ENCODE results near the gene RTN4R. TPM values are rescaled to one million over a fixed set of nuclear protein-coding genes. Genes with fewer than 3 reads are reported as not detected.

RTN4R gene
- total RNA-seq, 1 experiment from 2014 or later, result 25.0 TPM

- Mint-ChIP-seq H3K27ac (no peak overlapping the region), H3K36me3 (peaks cover 6% of the 10 kb centered on the region; the same call in 1 of the 2 replicates), H3K27me3 (ENCODE audit: low read depth) (peaks cover 3% of the 10 kb centered on the region; the same call in 1 of the 2 replicates), H3K4me1 (no peaks in the 10 kb centered on the region), H3K4me3 (no peak overlapping the region), H3K9me3 (peaks cover 20% of the 10 kb centered on the region)
- CTCF ChIA-PET, result interaction anchor here (2.3 kb wide), 1 partner anchor 17 kb away, joined by 12 read pairs; no protein-coding TSS in a partner anchor
- POLR2A ChIA-PET, result no interaction called here
- no peak for TF ChIP-seq MLX (CRISPR knock-in tag; IDR thresholded peaks at IDR 0.05)
- no peak for TF ChIP-seq ZNF263 (CRISPR knock-in tag; IDR thresholded peaks at IDR 0.05; ENCODE audit: low read depth)
- TF ChIP-seq ARID4B (CRISPR knock-in tag; IDR thresholded peaks at IDR 0.05; ENCODE audit: borderline replicate concordance), result no peak
- TF ChIP-seq SP1 (CRISPR knock-in tag; conservative IDR thresholded peaks at IDR 0.05), result no peak
- no peak for TF ChIP-seq GTF2I (CRISPR knock-in tag; conservative IDR thresholded peaks at IDR 0.05)
- TF ChIP-seq CTCF (IDR thresholded peaks at IDR 0.05), result no peak
- no peak for TF ChIP-seq NFE2L1 (CRISPR knock-in tag; IDR thresholded peaks at IDR 0.05)
- TF ChIP-seq CDX4 (CRISPR knock-in tag; IDR thresholded peaks at IDR 0.05; ENCODE audit: borderline replicate concordance), result no peak
- TF ChIP-seq IRF1 (CRISPR knock-in tag; IDR thresholded peaks at IDR 0.05), result no peak
- no peak for TF ChIP-seq ZNF416 (CRISPR knock-in tag; IDR thresholded peaks at IDR 0.05)
- TF ChIP-seq E2F5 (CRISPR knock-in tag; IDR thresholded peaks at IDR 0.05), result no peak
- TF ChIP-seq NR2C2 (CRISPR knock-in tag; IDR thresholded peaks at IDR 0.05), result no peak
- TF ChIP-seq NFYB (CRISPR knock-in tag; conservative IDR thresholded peaks at IDR 0.05; ENCODE audit: low read depth), result no peak
- no peak for TF ChIP-seq ERG (CRISPR knock-in tag; IDR thresholded peaks at IDR 0.05)
- no peak for TF ChIP-seq OVOL2 (CRISPR knock-in tag; IDR thresholded peaks at IDR 0.05; ENCODE audit: borderline replicate concordance)
- no peak for TF ChIP-seq ZNF138 (CRISPR knock-in tag; conservative IDR thresholded peaks at IDR 0.05)
- TF ChIP-seq CREB1 (CRISPR knock-in tag; IDR thresholded peaks at IDR 0.05), result no peak
- ATAC-seq, result no peak
- DNase-seq (ENCODE audit: low spot score), result no peak
Measured at GRCh38 chr22:20220629-20221026, 47.5 kb downstream of the RTN4R start.

All from WTC11 (cell line).